ENCODE measurements around the gene NR6A1. TPM values are rescaled to one million over a fixed set of nuclear protein-coding genes. Genes with fewer than 3 reads are reported as not detected.

Gene NR6A1
- total RNA-seq, 5 donors from 2014 or later (not counting 1 experiment from before 2014, with no cell fraction given): 0.19 to 0.50 (median 0.40) TPM; not detected in 1

GRCh38 chr9:124496463-124496862, 274.6 kb downstream of the NR6A1 start:
- POLR2A ChIA-PET: no interaction called here
- H3K27me3 Mint-ChIP-seq: peaks cover 4 to 19% of the 10 kb centered on the region in 2 donors
- no peak for DNase-seq
- H3K27ac Mint-ChIP-seq: peak overlapping the region in 1 of 2 donors; percentile 88
- Histone ChIP-seq H3K27ac (ENCODE audit: low read length) (no peak overlapping the region), H3K27me3 (replicated peaks in 1 of 2; ENCODE audit: control insufficient read depth in 2 of 2, extremely low read depth in 1 of 2, insufficient read depth in 2 of 2, low read length in 1 of 2) (peaks cover 0 to 33% of the 10 kb centered on the region in 2 experiments), H3K4me1 (ENCODE audit: control insufficient read depth in 1 of 2, extremely low read depth in 1 of 2, insufficient read depth in 2 of 2, low read length in 2 of 2) (peaks cover 10 to 29% of the 10 kb centered on the region in 2 experiments), H3K4me3 (ENCODE audit: control insufficient read depth in 1 of 2, extremely low read depth in 1 of 2, low read length in 1 of 2) (no peak overlapping the region), H3K36me3 (ENCODE audit: control insufficient read depth in 2 of 2, extremely low read depth in 1 of 2, insufficient read depth in 1 of 2, low read length in 1 of 2) (no peaks in the 10 kb centered on the region), H3K9me3 (no peaks in the 10 kb centered on the region)
- H3K4me3 Mint-ChIP-seq: peak overlapping the region in 1 of 3 donors; percentile 72
- H3K36me3 Mint-ChIP-seq: no peaks in the 10 kb centered on the region
- H3K9me3 Mint-ChIP-seq: no peaks in the 10 kb centered on the region
- 80% methylated on average over 10 of the region's 15 CpGs for WGBS (ENCODE audit: insufficient coverage)
- ATAC-seq (replicated peaks in 1 of 4): no peak
- H3K4me1 Mint-ChIP-seq: peaks cover 16 to 34% (median 26%) of the 10 kb centered on the region in 3 donors
- CTCF ChIA-PET: interaction anchor here in 1 of 2 donors (0.6 kb wide), 1 partner anchor 22 kb away, joined by 3 read pairs; no protein-coding TSS in a partner anchor

DNA sequence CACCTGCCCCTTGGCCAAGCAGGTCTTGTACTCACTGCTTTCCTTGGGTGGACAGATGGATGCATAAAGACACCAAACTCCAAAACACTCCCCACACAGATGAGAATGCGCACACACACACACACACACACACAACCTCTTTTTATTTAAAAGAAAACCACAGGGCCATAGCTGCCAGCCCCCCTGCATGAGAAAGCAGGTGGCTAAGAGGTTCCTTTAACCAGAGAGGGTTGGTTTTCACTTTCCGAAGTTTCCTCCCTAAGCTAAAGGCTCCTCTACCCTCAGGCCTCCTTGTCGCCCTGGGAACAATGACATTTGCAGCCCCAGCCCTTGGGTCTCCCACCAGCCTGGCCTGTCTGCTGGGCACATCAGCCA, 275.0 kb downstream of the NR6A1 start:
- H3K36me3 Mint-ChIP-seq: no peaks in the 10 kb centered on the region
- H3K4me1 Mint-ChIP-seq: peaks cover 16 to 34% (median 26%) of the 10 kb centered on the region in 3 donors
- ChIA-PET POLR2A (no interaction called here), CTCF (interaction anchor here in 1 of 2 donors (0.6 kb wide), 1 partner anchor 22 kb away, joined by 3 read pairs; no protein-coding TSS in a partner anchor)
- DNase-seq (peak in 4 of 35 experiments; percentile 3 to 18 (median 8)), ATAC-seq (replicated peaks in 1 of 4) (peak in 2 of 4 experiments; percentile 13 to 16)
- H3K36me3 ChIP-seq (ENCODE audit: control insufficient read depth in 2 of 2, extremely low read depth in 1 of 2, insufficient read depth in 1 of 2, low read length in 1 of 2): no peaks in the 10 kb centered on the region
- peaks cover 10 to 29% of the 10 kb centered on the region in 2 experiments for H3K4me1 ChIP-seq (ENCODE audit: control insufficient read depth in 1 of 2, extremely low read depth in 1 of 2, insufficient read depth in 2 of 2, low read length in 2 of 2)
- peak overlapping the region; percentile 86 to 88 for H3K27ac Mint-ChIP-seq
- H3K9me3 ChIP-seq: no peaks in the 10 kb centered on the region
- H3K4me3 Mint-ChIP-seq: peak overlapping the region in 2 of 3 donors; percentile 29 to 72
- H3K9me3 Mint-ChIP-seq: no peaks in the 10 kb centered on the region
- H3K27ac ChIP-seq (ENCODE audit: low read length): no peak overlapping the region
- H3K4me3 ChIP-seq (ENCODE audit: control insufficient read depth in 1 of 2, extremely low read depth in 1 of 2, low read length in 1 of 2): peak overlapping the region in 1 of 2 donors; percentile 32
- H3K27me3 ChIP-seq (replicated peaks in 1 of 2; ENCODE audit: control insufficient read depth in 2 of 2, extremely low read depth in 1 of 2, insufficient read depth in 2 of 2, low read length in 1 of 2): peaks cover 0 to 29% of the 10 kb centered on the region in 2 experiments
- H3K27me3 Mint-ChIP-seq: peaks cover 4 to 19% of the 10 kb centered on the region in 2 donors
- 17% methylated on average over 1 of the region's 3 CpGs for WGBS (ENCODE audit: insufficient coverage)

DNA sequence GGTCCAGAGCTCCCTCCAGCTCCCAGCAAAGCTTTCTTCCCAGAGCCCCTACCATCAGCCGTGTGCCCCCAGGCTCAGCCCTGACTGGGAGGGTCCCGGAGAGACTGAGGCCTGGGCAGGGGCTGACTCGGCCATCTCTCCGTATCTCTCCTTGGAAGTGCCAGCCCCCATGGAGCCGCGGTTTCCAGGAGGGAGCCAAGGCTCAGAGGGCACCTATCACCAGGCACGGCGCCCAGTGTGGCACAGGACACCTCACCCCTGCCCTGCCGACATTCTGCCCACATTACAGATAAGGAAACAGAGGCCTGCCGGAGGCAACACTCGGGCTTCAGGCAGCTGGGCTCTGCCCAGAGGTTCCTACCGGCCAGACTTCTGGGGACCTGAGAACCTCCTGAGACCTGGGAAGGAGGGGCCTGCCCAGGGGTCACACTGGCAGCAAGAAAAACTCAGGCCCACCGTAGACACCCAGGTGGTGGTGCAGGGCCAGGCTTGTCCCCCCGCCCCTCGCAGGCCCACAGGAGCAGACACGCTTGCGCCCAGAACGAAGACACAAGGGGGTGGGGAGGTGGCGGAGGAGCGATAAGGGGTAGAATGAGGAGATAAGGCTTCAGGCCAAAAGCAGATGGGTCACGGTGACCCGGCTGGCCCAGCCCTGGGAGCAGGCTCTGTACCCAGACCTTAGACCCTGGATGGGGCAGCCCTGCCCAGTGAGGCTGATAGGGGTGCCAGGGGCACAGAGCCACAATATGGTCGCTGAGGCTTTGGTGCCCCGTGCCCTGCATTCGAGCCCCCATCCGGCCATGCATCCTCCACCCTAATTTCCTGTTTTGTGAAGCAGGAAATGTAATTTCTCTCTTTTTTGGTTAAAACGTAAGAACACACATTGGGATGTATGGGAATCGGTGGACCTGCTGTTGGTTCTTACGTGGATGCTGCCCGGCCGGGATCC, 275.7 kb downstream of the NR6A1 start:
- H3K9me3 ChIP-seq: no peaks in the 10 kb centered on the region
- H3K4me3 ChIP-seq (ENCODE audit: control insufficient read depth in 1 of 2, extremely low read depth in 1 of 2, low read length in 1 of 2): peak overlapping the region in 1 of 2 donors; percentile 32
- no peaks in the 10 kb centered on the region for H3K36me3 ChIP-seq (ENCODE audit: control insufficient read depth in 2 of 2, extremely low read depth in 1 of 2, insufficient read depth in 1 of 2, low read length in 1 of 2)
- H3K27me3 ChIP-seq (replicated peaks in 1 of 2; ENCODE audit: control insufficient read depth in 2 of 2, extremely low read depth in 1 of 2, insufficient read depth in 2 of 2, low read length in 1 of 2): peaks cover 0 to 24% of the 10 kb centered on the region in 2 experiments
- ChIA-PET POLR2A (no interaction called here), CTCF (no interaction called here)
- Mint-ChIP-seq H3K27me3 (peaks cover 0 to 13% of the 10 kb centered on the region in 2 donors), H3K4me1 (peaks cover 16 to 34% (median 26%) of the 10 kb centered on the region in 3 donors), H3K4me3 (peak overlapping the region in 2 of 3 donors; percentile 29 to 72), H3K27ac (peak overlapping the region; percentile 86 to 88), H3K36me3 (no peaks in the 10 kb centered on the region), H3K9me3 (no peaks in the 10 kb centered on the region)
- ATAC-seq (replicated peaks in 1 of 4) (peak in 2 of 4 experiments; percentile 40 to 43), DNase-seq (peak in 2 of 35 experiments; percentile 5 to 7)
- peaks cover 10 to 29% of the 10 kb centered on the region in 2 experiments for H3K4me1 ChIP-seq (ENCODE audit: control insufficient read depth in 1 of 2, extremely low read depth in 1 of 2, insufficient read depth in 2 of 2, low read length in 2 of 2)
- no peak overlapping the region for H3K27ac ChIP-seq (ENCODE audit: low read length)
- WGBS (ENCODE audit: insufficient coverage): 80% methylated on average over 17 of the region's 31 CpGs

GRCh38 chr9:124493794-124494479, 277.2 kb downstream of the NR6A1 start:
- H3K27ac Mint-ChIP-seq: peak overlapping the region in 1 of 2 donors; percentile 39
- no peaks in the 10 kb centered on the region for H3K9me3 Mint-ChIP-seq
- H3K4me1 Mint-ChIP-seq: peaks cover 16 to 29% (median 22%) of the 10 kb centered on the region in 3 donors
- peaks cover 10 to 25% of the 10 kb centered on the region in 2 experiments for H3K4me1 ChIP-seq (ENCODE audit: control insufficient read depth in 1 of 2, extremely low read depth in 1 of 2, insufficient read depth in 2 of 2, low read length in 2 of 2)
- H3K36me3 ChIP-seq (ENCODE audit: control insufficient read depth in 2 of 2, extremely low read depth in 1 of 2, insufficient read depth in 1 of 2, low read length in 1 of 2): no peaks in the 10 kb centered on the region
- DNase-seq (no peak), ATAC-seq (replicated peaks in 1 of 4) (no peak)
- H3K4me3 ChIP-seq (ENCODE audit: control insufficient read depth in 1 of 2, extremely low read depth in 1 of 2, low read length in 1 of 2): no peak overlapping the region
- H3K4me3 Mint-ChIP-seq: no peak overlapping the region
- H3K9me3 ChIP-seq: no peaks in the 10 kb centered on the region
- no peak overlapping the region for H3K27ac ChIP-seq (ENCODE audit: low read length)
- ChIA-PET CTCF (no interaction called here), POLR2A (no interaction called here)
- H3K27me3 Mint-ChIP-seq: peaks cover 0 to 9% of the 10 kb centered on the region in 2 donors
- 59% methylated on average over 18 of the region's 18 CpGs for WGBS (ENCODE audit: insufficient coverage)
- no peaks in the 10 kb centered on the region for H3K36me3 Mint-ChIP-seq
- H3K27me3 ChIP-seq (replicated peaks in 1 of 2; ENCODE audit: control insufficient read depth in 2 of 2, extremely low read depth in 1 of 2, insufficient read depth in 2 of 2, low read length in 1 of 2): peaks cover 0 to 23% of the 10 kb centered on the region in 2 experiments

- no peak for ATAC-seq (replicated peaks in 1 of 4)
- Histone ChIP-seq H3K27ac (ENCODE audit: low read length) (no peak overlapping the region), H3K4me3 (ENCODE audit: control insufficient read depth in 1 of 2, extremely low read depth in 1 of 2, low read length in 1 of 2) (no peak overlapping the region), H3K27me3 (replicated peaks in 1 of 2; ENCODE audit: control insufficient read depth in 2 of 2, extremely low read depth in 1 of 2, insufficient read depth in 2 of 2, low read length in 1 of 2) (peaks cover 0 to 19% of the 10 kb centered on the region in 2 experiments), H3K4me1 (ENCODE audit: control insufficient read depth in 1 of 2, extremely low read depth in 1 of 2, insufficient read depth in 2 of 2, low read length in 2 of 2) (peaks cover 10 to 25% of the 10 kb centered on the region in 2 experiments), H3K9me3 (no peaks in the 10 kb centered on the region), H3K36me3 (ENCODE audit: control insufficient read depth in 2 of 2, extremely low read depth in 1 of 2, insufficient read depth in 1 of 2, low read length in 1 of 2) (no peaks in the 10 kb centered on the region)
- Mint-ChIP-seq H3K36me3 (no peaks in the 10 kb centered on the region), H3K9me3 (no peaks in the 10 kb centered on the region), H3K4me1 (peaks cover 16 to 29% (median 22%) of the 10 kb centered on the region in 3 donors), H3K4me3 (no peak overlapping the region), H3K27ac (no peak overlapping the region), H3K27me3 (peaks cover 4 to 9% of the 10 kb centered on the region in 2 donors)
- WGBS (ENCODE audit: insufficient coverage): 80% methylated on average over 2 of the region's 4 CpGs
- POLR2A ChIA-PET: no interaction called here
- no peak for DNase-seq
- CTCF ChIA-PET: no interaction called here
Measured at GRCh38 chr9:124493218-124493617, 277.9 kb downstream of the NR6A1 start.

GRCh38 chr9:124492818-124493217, 278.3 kb downstream of the NR6A1 start:
- Mint-ChIP-seq H3K9me3 (no peaks in the 10 kb centered on the region), H3K4me3 (no peak overlapping the region), H3K36me3 (no peaks in the 10 kb centered on the region), H3K4me1 (peaks cover 16 to 26% (median 22%) of the 10 kb centered on the region in 3 donors), H3K27ac (no peak overlapping the region), H3K27me3 (peaks cover 5 to 9% of the 10 kb centered on the region in 2 donors)
- H3K27ac ChIP-seq (ENCODE audit: low read length): no peak overlapping the region
- WGBS (ENCODE audit: insufficient coverage): 81% methylated on average over 13 of the region's 19 CpGs
- ATAC-seq (replicated peaks in 1 of 4) (no peak), DNase-seq (no peak)
- no peaks in the 10 kb centered on the region for H3K9me3 ChIP-seq
- H3K4me3 ChIP-seq (ENCODE audit: control insufficient read depth in 1 of 2, extremely low read depth in 1 of 2, low read length in 1 of 2): no peak overlapping the region
- ChIA-PET POLR2A (no interaction called here), CTCF (no interaction called here)
- H3K4me1 ChIP-seq (ENCODE audit: control insufficient read depth in 1 of 2, extremely low read depth in 1 of 2, insufficient read depth in 2 of 2, low read length in 2 of 2): peaks cover 10 to 25% of the 10 kb centered on the region in 2 experiments
- H3K27me3 ChIP-seq (replicated peaks in 1 of 2; ENCODE audit: control insufficient read depth in 2 of 2, extremely low read depth in 1 of 2, insufficient read depth in 2 of 2, low read length in 1 of 2): peaks cover 0 to 19% of the 10 kb centered on the region in 2 experiments
- no peaks in the 10 kb centered on the region for H3K36me3 ChIP-seq (ENCODE audit: control insufficient read depth in 2 of 2, extremely low read depth in 1 of 2, insufficient read depth in 1 of 2, low read length in 1 of 2)
